Right atrium auricular region (tissue), 2 donors: Measurements from ENCODE around the gene AOC3. TPM values are rescaled to one million over a fixed set of nuclear protein-coding genes. Genes with fewer than 3 reads are reported as not detected.
"Not testable (repeated sequence)": the region's sequence is repeated elsewhere in the genome, so short reads cannot be mapped to it uniquely, and the experiment has no call there.

ENCODE experiments used
- DNase-seq: peaks from one replicate; pipeline ENCODE4 v3.0.0-alpha.2; 2019; ENCODE audit warnings: low spot score
- H3K27ac ChIP-seq, 2 donors: fragments of 200-600 bp; sonication (generic); 1 replicate in 1 of 2; 2 replicates in 1 of 2; pipeline ENCODE4 v1.5.1; 2016 to 2019
- H3K27me3 ChIP-seq, 2 donors: fragments of 200-600 bp; sonication (generic); one replicate each; pipeline versions ENCODE4 v1.5.1 to v1.6.0; 2017 to 2019
- H3K36me3 ChIP-seq: fragments of 200-600 bp; sonication (generic); one replicate; pipeline ENCODE4 v1.5.1; 2016
- H3K4me1 ChIP-seq, 2 donors: fragments of 200-600 bp; sonication (generic); one replicate each; pipeline versions ENCODE4 v1.5.1 to v1.6.0; 2017 to 2019
- H3K4me3 ChIP-seq, 2 donors: fragments of 200-600 bp; sonication (generic); 1 replicate in 1 of 2; 2 replicates in 1 of 2; pipeline ENCODE4 v1.5.1; 2017 to 2019; ENCODE audit warnings: mild to moderate bottlenecking in 1 of 2, moderate library complexity in 1 of 2
- H3K9me3 ChIP-seq, 2 donors: fragments of 200-600 bp; sonication (generic); one replicate each; pipeline ENCODE4 v1.5.1; 2019
- total RNA-seq, 2 donors: library from RNA; depleted of rRNA; stranded (reverse); fragments of >200 nt; gene quantifications; one replicate each; pipeline ENCODE4 v1.1.0, GENCODE V29; 2016
- TF ChIP-seq, protein P1 (sequence below), 2 donors: fragments of 200-600 bp; sonication (generic); IDR thresholded peaks; one replicate each; pipeline ENCODE4 v1.5.1; 2019; ENCODE audit warnings: antibody characterized with exemption in 2 of 2

The AOC3 gene
- total RNA-seq, 2 donors from 2014 or later: 7.8 to 10.3 TPM

DNA sequence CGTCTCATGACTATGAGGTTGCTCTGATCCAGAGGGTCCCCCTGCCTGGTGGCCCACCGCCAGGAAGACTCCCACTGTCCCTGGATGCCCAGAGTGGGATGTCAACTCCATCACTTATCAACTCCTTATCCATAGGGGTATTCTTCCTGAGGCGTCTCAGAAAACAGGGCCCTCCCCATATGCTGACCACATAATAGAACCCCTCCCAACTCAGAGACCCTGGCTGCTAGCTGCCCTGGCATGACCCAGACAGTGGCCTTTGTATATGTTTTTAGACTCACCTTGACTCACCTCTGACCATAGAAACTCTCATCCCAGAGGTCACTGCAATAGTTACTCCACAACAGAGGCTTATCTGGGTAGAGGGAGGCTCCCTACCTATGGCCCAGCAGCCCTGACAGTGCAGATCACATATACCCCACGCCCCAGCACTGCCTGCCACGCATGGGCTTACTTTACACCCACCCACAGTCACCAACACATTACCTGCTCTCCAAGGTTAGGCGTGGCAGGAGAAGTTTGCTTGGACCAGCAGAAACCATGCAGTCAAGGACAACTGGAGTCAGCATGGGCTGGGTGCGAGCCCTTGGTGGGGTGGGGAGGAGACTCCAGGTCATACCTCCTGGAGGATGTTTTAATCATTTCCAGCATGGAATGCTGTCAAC lies 47.3 kb downstream of the AOC3 start:
- H3K27me3 ChIP-seq: no peaks in the 10 kb centered on the region
- H3K36me3 ChIP-seq: no peaks in the 10 kb centered on the region
- no peak overlapping the region for H3K4me3 ChIP-seq
- no peaks in the 10 kb centered on the region for H3K9me3 ChIP-seq
- TF ChIP-seq, protein P1, sequence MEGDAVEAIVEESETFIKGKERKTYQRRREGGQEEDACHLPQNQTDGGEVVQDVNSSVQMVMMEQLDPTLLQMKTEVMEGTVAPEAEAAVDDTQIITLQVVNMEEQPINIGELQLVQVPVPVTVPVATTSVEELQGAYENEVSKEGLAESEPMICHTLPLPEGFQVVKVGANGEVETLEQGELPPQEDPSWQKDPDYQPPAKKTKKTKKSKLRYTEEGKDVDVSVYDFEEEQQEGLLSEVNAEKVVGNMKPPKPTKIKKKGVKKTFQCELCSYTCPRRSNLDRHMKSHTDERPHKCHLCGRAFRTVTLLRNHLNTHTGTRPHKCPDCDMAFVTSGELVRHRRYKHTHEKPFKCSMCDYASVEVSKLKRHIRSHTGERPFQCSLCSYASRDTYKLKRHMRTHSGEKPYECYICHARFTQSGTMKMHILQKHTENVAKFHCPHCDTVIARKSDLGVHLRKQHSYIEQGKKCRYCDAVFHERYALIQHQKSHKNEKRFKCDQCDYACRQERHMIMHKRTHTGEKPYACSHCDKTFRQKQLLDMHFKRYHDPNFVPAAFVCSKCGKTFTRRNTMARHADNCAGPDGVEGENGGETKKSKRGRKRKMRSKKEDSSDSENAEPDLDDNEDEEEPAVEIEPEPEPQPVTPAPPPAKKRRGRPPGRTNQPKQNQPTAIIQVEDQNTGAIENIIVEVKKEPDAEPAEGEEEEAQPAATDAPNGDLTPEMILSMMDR (IDR thresholded peaks at IDR 0.05): no peak
- no peak overlapping the region for H3K27ac ChIP-seq
- peaks cover 0 to 24% of the 10 kb centered on the region in 2 donors for H3K4me1 ChIP-seq
- no peak for DNase-seq

DNA sequence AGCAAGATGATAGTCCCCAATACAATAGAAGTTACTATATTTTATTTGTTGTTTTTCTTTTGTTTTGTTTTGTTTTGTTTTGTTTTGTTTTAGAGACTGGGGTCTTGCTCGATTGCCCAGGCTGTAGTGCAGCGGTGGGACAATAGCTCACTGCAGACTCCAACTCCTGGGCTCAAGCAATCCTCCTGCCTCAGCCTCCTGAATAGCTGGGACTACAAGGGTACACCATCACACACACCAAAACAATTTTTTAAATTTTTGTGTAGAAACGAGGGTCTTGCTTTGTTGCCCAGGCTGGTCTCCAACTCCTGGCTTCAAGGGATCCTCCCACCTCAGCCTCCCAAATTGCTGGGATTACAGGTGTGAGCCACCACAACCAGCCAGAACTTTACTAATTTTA lies 49.0 kb downstream of the AOC3 start:
- not testable (repeated sequence) for H3K9me3 ChIP-seq, DNase-seq, H3K4me1 ChIP-seq, H3K4me3 ChIP-seq, H3K27ac ChIP-seq, H3K36me3 ChIP-seq, H3K27me3 ChIP-seq

DNA sequence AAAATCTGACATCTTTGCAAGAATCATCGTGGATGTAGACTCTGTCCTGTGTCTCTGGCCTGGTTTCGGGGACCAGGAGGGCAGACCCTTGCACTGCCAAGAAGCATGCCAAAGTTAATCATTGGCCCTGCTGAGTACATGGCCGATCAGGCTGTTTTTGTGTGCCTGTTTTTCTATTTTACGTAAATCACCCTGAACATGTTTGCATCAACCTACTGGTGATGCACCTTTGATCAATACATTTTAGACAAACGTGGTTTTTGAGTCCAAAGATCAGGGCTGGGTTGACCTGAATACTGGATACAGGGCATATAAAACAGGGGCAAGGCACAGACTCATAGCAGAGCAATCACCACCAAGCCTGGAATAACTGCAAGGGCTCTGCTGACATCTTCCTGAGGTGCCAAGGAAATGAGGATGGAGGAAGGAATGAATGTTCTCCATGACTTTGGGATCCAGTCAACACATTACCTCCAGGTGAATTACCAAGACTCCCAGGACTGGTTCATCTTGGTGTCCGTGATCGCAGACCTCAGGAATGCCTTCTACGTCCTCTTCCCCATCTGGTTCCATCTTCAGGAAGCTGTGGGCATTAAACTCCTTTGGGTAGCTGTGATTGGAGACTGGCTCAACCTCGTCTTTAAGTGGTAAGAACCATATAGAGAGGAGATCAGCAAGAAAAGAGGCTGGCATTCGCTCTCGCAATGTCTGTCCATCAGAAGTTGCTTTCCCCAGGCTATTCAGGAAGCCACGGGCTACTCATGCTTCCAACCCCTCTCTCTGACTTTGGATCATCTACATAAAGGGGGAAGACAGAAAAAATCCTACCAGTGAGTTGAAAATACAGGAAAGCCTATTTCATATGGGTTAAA lies 49.7 kb downstream of the AOC3 start, which contains the start of gene G6PC1:
TSS of gene G6PC1 (plus strand) at position 340 of the 872 bp plus-strand sequence. CDS start at position 418, 78 bp downstream.
- Histone ChIP-seq H3K9me3 (no peaks in the 10 kb centered on the region), H3K27me3 (no peaks in the 10 kb centered on the region), H3K4me3 (no peak within 1 kb of the TSS), H3K27ac (no peak within 1 kb of the TSS), H3K36me3 (no peaks in the 10 kb centered on the region), H3K4me1 (no peaks in the 10 kb centered on the region)
- TF ChIP-seq, protein P1 (IDR thresholded peaks at IDR 0.05): no peak
- DNase-seq: no peak

DNA sequence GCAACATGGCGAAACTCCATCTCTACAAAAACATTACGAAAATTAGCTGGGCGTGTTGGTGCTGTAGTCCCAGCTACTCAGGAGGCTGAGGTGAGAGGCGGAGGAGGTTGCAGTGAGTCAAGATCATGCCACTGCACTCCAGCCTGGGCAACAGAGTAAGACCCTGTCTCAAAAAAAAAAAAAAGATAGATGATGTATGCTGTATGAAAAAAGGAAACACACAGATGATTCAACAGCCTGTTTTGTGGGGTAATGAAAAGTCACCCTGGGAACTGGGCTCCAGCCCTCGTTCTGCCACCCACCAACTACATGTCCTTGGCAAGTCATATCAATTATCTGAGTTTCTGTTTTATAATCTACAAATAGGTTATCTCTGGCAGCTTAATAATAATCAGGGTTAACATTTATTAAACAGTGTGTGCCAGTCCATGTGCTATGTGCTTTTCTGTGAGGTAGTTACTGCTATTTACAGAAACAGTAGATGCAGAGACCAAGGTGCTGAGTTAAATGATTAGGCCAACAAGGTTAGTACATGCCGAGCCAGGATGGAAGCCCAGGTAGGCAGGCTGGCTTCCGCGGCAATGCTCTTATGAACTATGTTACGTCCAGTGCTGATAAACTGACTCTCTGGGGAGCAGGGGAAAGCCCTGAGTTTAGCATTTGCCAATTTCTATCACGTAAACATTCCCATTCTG lies 50.7 kb downstream of the AOC3 start:
- TF ChIP-seq, protein P1 (IDR thresholded peaks at IDR 0.05): no peak
- H3K36me3 ChIP-seq: no peaks in the 10 kb centered on the region
- no peak overlapping the region for H3K27ac ChIP-seq
- no peaks in the 10 kb centered on the region for H3K4me1 ChIP-seq
- no peaks in the 10 kb centered on the region for H3K27me3 ChIP-seq
- H3K9me3 ChIP-seq: no peaks in the 10 kb centered on the region
- no peak overlapping the region for H3K4me3 ChIP-seq
- no peak for DNase-seq

DNA sequence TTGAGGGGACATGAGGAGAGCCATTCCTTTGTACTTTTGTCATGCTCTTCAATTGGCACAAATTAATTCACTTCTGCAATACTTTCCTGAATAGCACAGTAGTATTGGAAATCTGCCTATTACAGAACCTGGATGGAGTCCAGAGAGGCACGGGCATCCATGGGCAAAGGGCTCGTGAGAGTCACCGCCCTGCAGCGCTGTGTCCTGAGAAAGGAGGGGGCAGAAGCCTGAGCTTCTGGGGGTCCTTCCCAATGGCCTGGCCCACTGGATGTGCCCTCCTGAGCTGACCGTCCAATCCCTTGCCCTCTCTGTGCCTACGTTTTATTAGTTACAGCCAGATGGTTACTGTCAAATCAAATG lies 53.1 kb downstream of the AOC3 start:
- H3K27ac ChIP-seq: no peak overlapping the region
- H3K9me3 ChIP-seq: no peaks in the 10 kb centered on the region
- H3K36me3 ChIP-seq: no peaks in the 10 kb centered on the region
- H3K4me3 ChIP-seq: no peak overlapping the region
- TF ChIP-seq, protein P1 (IDR thresholded peaks at IDR 0.05): no peak
- no peaks in the 10 kb centered on the region for H3K4me1 ChIP-seq
- DNase-seq: no peak
- H3K27me3 ChIP-seq: no peaks in the 10 kb centered on the region
